ENCODE data around the gene HSPA4. TPM values are rescaled to one million over a fixed set of nuclear protein-coding genes. Genes with fewer than 3 reads are reported as not detected.
"Not testable (repeated sequence)": the region's sequence is repeated elsewhere in the genome, so short reads cannot be mapped to it uniquely, and the experiment has no call there.

The HSPA4 gene
- total and polyA plus RNA-seq, 2 donors (not counting 3 experiments of a cell fraction or from before 2014, with no cell fraction given), result 11.2 to 161 TPM

DNA sequence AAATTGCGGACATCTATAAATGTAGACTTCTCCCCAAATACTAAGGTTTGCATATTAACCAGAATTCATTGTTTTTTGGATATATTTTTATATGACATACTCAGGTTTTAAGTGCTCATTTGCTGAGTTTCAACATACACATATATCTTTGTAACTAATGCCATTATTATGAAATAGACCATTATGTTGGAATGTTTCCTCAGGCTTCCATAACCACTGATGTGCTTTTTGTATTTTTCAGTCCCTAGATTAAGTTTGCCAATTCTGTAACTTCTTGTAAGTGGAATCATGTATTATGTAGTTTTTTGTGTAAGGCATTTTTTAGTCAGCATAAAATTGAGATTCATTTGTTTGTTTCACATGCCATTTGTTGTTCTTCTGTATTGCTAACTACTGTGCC, 32.1 kb downstream of the HSPA4 start:
- Histone ChIP-seq H3K79me2 (ENCODE audit: control insufficient read depth, insufficient read depth, low read length) (peaks cover 44% of the 10 kb centered on the region), H3K9me1 (replicated peaks; ENCODE audit: control insufficient read depth, extremely low read depth, insufficient read depth, low read length) (no peaks in the 10 kb centered on the region), H3K36me3 (ENCODE audit: control insufficient read depth in 2 of 2, extremely low read depth in 1 of 2, insufficient read depth in 2 of 2, low read length in 2 of 2) (peaks cover 0 to 12% of the 10 kb centered on the region in 2 experiments), H3K27me3 (ENCODE audit: control insufficient read depth in 2 of 2, insufficient read depth in 2 of 2, low read length in 2 of 2) (no peaks in the 10 kb centered on the region), H3K4me1 (ENCODE audit: control insufficient read depth, extremely low read depth, insufficient read depth, low read length) (no peaks in the 10 kb centered on the region), H3K9me3 (replicated peaks; ENCODE audit: control insufficient read depth, insufficient read depth, low read length) (no peaks in the 10 kb centered on the region), H3K4me3 (replicated peaks in 1 of 3; ENCODE audit: insufficient read depth in 1 of 3, low read depth in 1 of 3, low read length in 3 of 3) (no peak overlapping the region), H3K9ac (replicated peaks; ENCODE audit: extremely low read depth, insufficient read depth, low read length) (no peak overlapping the region), H2AFZ (ENCODE audit: low read depth, low read length) (no peak overlapping the region), H3K4me2 (ENCODE audit: insufficient read depth, low read length) (no peak overlapping the region), H3K27ac (ENCODE audit: insufficient read depth, low read depth, low read length) (no peak overlapping the region), H4K20me1 (replicated peaks; ENCODE audit: control insufficient read depth, extremely low read depth, insufficient read depth, low read length) (peaks cover 3% of the 10 kb centered on the region)
- no peak for DNase-seq (ENCODE audit: low read depth, low spot score)
- FAIRE-seq, result no peak
- TF ChIP-seq FOS (IDR thresholded peaks at IDR 0.05; ENCODE audit: borderline replicate concordance, insufficient read depth, low read length) (no peak), POLR2AphosphoS5 (IDR thresholded peaks at IDR 0.05; ENCODE audit: insufficient read depth, low read depth, low read length) (no peak), GATA2 (IDR thresholded peaks at IDR 0.05; ENCODE audit: insufficient read depth, insufficient read length, low read depth, low read length) (no peak), POLR2A (IDR thresholded peaks at IDR 0.05; ENCODE audit: low read depth, low read length) (no peak), MYC (IDR thresholded peaks at IDR 0.05; ENCODE audit: low read depth, low read length) (no peak), JUN (IDR thresholded peaks at IDR 0.05; ENCODE audit: borderline replicate concordance, insufficient read depth, insufficient read length, low read depth) (no peak), EZH2 (IDR thresholded peaks at IDR 0.05; ENCODE audit: borderline replicate concordance, low read depth, low read length, severe bottlenecking) (no peak)
- TF ChIP-seq, protein P1, sequence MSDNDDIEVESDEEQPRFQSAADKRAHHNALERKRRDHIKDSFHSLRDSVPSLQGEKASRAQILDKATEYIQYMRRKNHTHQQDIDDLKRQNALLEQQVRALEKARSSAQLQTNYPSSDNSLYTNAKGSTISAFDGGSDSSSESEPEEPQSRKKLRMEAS (IDR thresholded peaks at IDR 0.05; ENCODE audit: insufficient read depth, insufficient read length), result no peak
- TF ChIP-seq, protein P2, sequence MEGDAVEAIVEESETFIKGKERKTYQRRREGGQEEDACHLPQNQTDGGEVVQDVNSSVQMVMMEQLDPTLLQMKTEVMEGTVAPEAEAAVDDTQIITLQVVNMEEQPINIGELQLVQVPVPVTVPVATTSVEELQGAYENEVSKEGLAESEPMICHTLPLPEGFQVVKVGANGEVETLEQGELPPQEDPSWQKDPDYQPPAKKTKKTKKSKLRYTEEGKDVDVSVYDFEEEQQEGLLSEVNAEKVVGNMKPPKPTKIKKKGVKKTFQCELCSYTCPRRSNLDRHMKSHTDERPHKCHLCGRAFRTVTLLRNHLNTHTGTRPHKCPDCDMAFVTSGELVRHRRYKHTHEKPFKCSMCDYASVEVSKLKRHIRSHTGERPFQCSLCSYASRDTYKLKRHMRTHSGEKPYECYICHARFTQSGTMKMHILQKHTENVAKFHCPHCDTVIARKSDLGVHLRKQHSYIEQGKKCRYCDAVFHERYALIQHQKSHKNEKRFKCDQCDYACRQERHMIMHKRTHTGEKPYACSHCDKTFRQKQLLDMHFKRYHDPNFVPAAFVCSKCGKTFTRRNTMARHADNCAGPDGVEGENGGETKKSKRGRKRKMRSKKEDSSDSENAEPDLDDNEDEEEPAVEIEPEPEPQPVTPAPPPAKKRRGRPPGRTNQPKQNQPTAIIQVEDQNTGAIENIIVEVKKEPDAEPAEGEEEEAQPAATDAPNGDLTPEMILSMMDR (IDR thresholded peaks at IDR 0.05; ENCODE audit: extremely low read depth in 1 of 2, insufficient read depth in 1 of 2, low read depth in 1 of 2, low read length in 2 of 2), result no peak
- dilution Hi-C loops (cut with MboI; ENCODE audit: extremely low pct_ligation_motif_present, low sequenced_read_pairs) (no loop called here), intact Hi-C loops (cut with micrococcal nuclease) (no loop called here)
- POLR2A ChIA-PET, result no interaction called here
- CTCF ChIA-PET, result interaction anchor here (1.1 kb wide), 1 partner anchor 21 kb away, joined by 3 read pairs; no protein-coding TSS in a partner anchor
- BruUV-seq (replicated peaks), result no TSS peak

DNA sequence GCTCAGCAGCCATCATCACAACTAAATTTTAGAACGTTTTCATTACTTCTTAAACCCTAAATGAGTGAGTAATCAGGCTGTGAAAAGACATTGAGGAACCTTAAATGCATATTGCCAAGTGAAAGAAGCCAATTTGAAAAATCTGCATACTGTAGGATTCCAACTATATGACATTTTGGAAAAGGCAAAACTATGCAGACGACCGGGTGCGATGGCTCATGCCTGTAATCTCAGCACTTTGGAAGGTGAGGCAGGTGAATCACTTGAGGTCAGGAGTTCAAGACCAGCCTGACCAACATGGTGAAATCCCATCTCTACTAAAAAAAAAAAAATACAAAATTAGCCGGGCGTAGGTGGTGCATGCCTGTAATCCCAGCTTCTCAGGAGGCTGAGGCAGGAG, 33.4 kb downstream of the HSPA4 start:
- H3K9me1 ChIP-seq (replicated peaks; ENCODE audit: control insufficient read depth, extremely low read depth, insufficient read depth, low read length); BruUV-seq (replicated peaks); dilution Hi-C loops (cut with MboI; ENCODE audit: extremely low pct_ligation_motif_present, low sequenced_read_pairs); POLR2A ChIA-PET; H3K4me2 ChIP-seq (ENCODE audit: insufficient read depth, low read length); H3K9ac ChIP-seq (replicated peaks; ENCODE audit: extremely low read depth, insufficient read depth, low read length); intact Hi-C loops (cut with micrococcal nuclease); DNase-seq (ENCODE audit: low read depth, low spot score); H3K9me3 ChIP-seq (replicated peaks; ENCODE audit: control insufficient read depth, insufficient read depth, low read length); H3K27me3 ChIP-seq (ENCODE audit: control insufficient read depth in 2 of 2, insufficient read depth in 2 of 2, low read length in 2 of 2); H2AFZ ChIP-seq (ENCODE audit: low read depth, low read length); CTCF ChIA-PET; H3K4me3 ChIP-seq (replicated peaks in 1 of 3; ENCODE audit: insufficient read depth in 1 of 3, low read depth in 1 of 3, low read length in 3 of 3); H3K4me1 ChIP-seq (ENCODE audit: control insufficient read depth, extremely low read depth, insufficient read depth, low read length); H4K20me1 ChIP-seq (replicated peaks; ENCODE audit: control insufficient read depth, extremely low read depth, insufficient read depth, low read length); FAIRE-seq; H3K27ac ChIP-seq (ENCODE audit: insufficient read depth, low read depth, low read length): not testable (repeated sequence)
- H3K36me3 ChIP-seq (ENCODE audit: control insufficient read depth in 2 of 2, extremely low read depth in 1 of 2, insufficient read depth in 2 of 2, low read length in 2 of 2), result peaks cover 4 to 15% of the 10 kb centered on the region in 2 experiments
- H3K79me2 ChIP-seq (ENCODE audit: control insufficient read depth, insufficient read depth, low read length), result peaks cover 32% of the 10 kb centered on the region
